HepG2 (cell line): ENCODE results near the gene ZFAND3. TPM values are rescaled to one million over a fixed set of nuclear protein-coding genes. Genes with fewer than 3 reads are reported as not detected.

Source experiments
- CREM ChIP-seq, 2 experiments: sonication (generic) in 1 of 2; formaldehyde crosslinking in 1 of 2; IDR thresholded peaks; 2 replicates each; pipeline versions ENCODE4 v1.4.0 to v1.6.1; 2016 to 2020; ENCODE audit warnings: antibody characterized with exemption in 1 of 2, mild to moderate bottlenecking in 1 of 2, missing genetic modification reagents in 1 of 2
- FOXO1 ChIP-seq: sonication (generic); formaldehyde crosslinking; IDR thresholded peaks from 2 replicates; pipeline ENCODE4 v1.4.0; 2020; ENCODE audit warnings: missing genetic modification reagents
- GZF1 ChIP-seq: sonication (generic); formaldehyde crosslinking; IDR thresholded peaks from 2 replicates; pipeline ENCODE4 v1.5.1; 2020; ENCODE audit warnings: mild to moderate bottlenecking, missing genetic modification reagents
- HMG20B ChIP-seq: conservative IDR thresholded peaks from 2 replicates; pipeline ENCODE4 v1.6.1; 2016; ENCODE audit warnings: missing genetic modification reagents, missing compliant biosample characterization
- RELA ChIP-seq: sonication (generic); formaldehyde crosslinking; IDR thresholded peaks from 2 replicates; pipeline ENCODE4 v1.4.0; 2020; ENCODE audit warnings: missing genetic modification reagents
- SMARCC2 ChIP-seq: fragments of 450-650 bp; IDR thresholded peaks from 2 replicates; pipeline ENCODE4 v1.6.1; 2017; ENCODE audit warnings: antibody characterized with exemption, mild to moderate bottlenecking
- SP2 ChIP-seq: sonication (generic); formaldehyde crosslinking; IDR thresholded peaks from 2 replicates; pipeline ENCODE4 v1.5.1; 2020; ENCODE audit warnings: mild to moderate bottlenecking, missing genetic modification reagents
- TBL1XR1 ChIP-seq: fragments of 150-350 bp; IDR thresholded peaks from 2 replicates; pipeline ENCODE4 v1.6.1; 2014; ENCODE audit warnings: borderline replicate concordance, low read length; ENCODE audit not compliant: partially characterized antibody
- TEAD2 ChIP-seq: sonication (generic); formaldehyde crosslinking; IDR thresholded peaks from 2 replicates; pipeline ENCODE4 v1.9.0; 2021; ENCODE audit warnings: missing genetic modification reagents
- ZBTB38 ChIP-seq: sonication (generic); formaldehyde crosslinking; IDR thresholded peaks from 2 replicates; pipeline ENCODE4 v1.5.1; 2020; ENCODE audit warnings: mild to moderate bottlenecking, missing genetic modification reagents
- ZKSCAN1 ChIP-seq: fragments of 150-350 bp; IDR thresholded peaks from 2 replicates; pipeline ENCODE4 v1.6.1; 2014; ENCODE audit warnings: low read length
- ZNF253 ChIP-seq: sonication (generic); formaldehyde crosslinking; IDR thresholded peaks from 2 replicates; pipeline ENCODE4 v1.8.0; 2022; ENCODE audit warnings: mild to moderate bottlenecking, missing genetic modification reagents, borderline replicate concordance
- ZNF326 ChIP-seq: sonication (generic); formaldehyde crosslinking; IDR thresholded peaks from 2 replicates; pipeline ENCODE4 v1.4.0; 2020; ENCODE audit warnings: missing genetic modification reagents, borderline replicate concordance
- ZNF343 ChIP-seq: sonication (generic); formaldehyde crosslinking; IDR thresholded peaks from 2 replicates; pipeline ENCODE4 v1.4.0; 2020; ENCODE audit warnings: mild to moderate bottlenecking, missing genetic modification reagents
- ZNF432 ChIP-seq: sonication (generic); formaldehyde crosslinking; IDR thresholded peaks from 2 replicates; pipeline ENCODE4 v1.5.0; 2020; ENCODE audit warnings: missing genetic modification reagents, mild to moderate bottlenecking, borderline replicate concordance
- ZNF567 ChIP-seq: sonication (generic); formaldehyde crosslinking; IDR thresholded peaks from 2 replicates; pipeline ENCODE4 v1.8.1; 2023; ENCODE audit warnings: mild to moderate bottlenecking, missing genetic modification reagents, borderline replicate concordance
- ZNF678 ChIP-seq: sonication (generic); formaldehyde crosslinking; IDR thresholded peaks from 2 replicates; pipeline ENCODE4 v1.4.0; 2020; ENCODE audit warnings: mild to moderate bottlenecking, missing genetic modification reagents
- ZNF703 ChIP-seq: sonication (generic); formaldehyde crosslinking; IDR thresholded peaks from 2 replicates; pipeline ENCODE4 v1.5.1; 2020; ENCODE audit warnings: missing genetic modification reagents, mild to moderate bottlenecking, moderate library complexity, borderline replicate concordance
- ZNF761 ChIP-seq: sonication (generic); formaldehyde crosslinking; conservative IDR thresholded peaks from 2 replicates; pipeline ENCODE4 v1.4.0; 2020; ENCODE audit warnings: mild to moderate bottlenecking, missing genetic modification reagents
- ZNF841 ChIP-seq: sonication (generic); formaldehyde crosslinking; IDR thresholded peaks from 2 replicates; pipeline ENCODE4 v1.8.1; 2023; ENCODE audit warnings: missing genetic modification reagents, borderline replicate concordance
- polyA plus RNA-seq, 8 experiments: library from polyadenylated mRNA; depleted of rRNA in 3 of 8; stranded (reverse) in 7 of 8; unstranded in 1 of 8; fragments of >200 nt; fragmentation: Illumina TruSeq in 4 of 8; extraction: Trizol in 4 of 8; gene quantifications; 2 replicates each; pipeline versions ENCODE4 v1.2.1 to v1.2.3, GENCODE V29; 2011 to 2016; ENCODE audit warnings: low read depth in 4 of 8, missing spikeins in 1 of 8, mixed read lengths in 1 of 8; ENCODE audit not compliant: insufficient read depth in 1 of 8
- total RNA-seq, 5 experiments: library from RNA; depleted of rRNA; stranded (reverse); fragments of >200 nt; fragmentation: Illumina TruSeq; extraction: Trizol; gene quantifications; 2 replicates each; pipeline ENCODE4 v1.2.3, GENCODE V29; 2016; ENCODE audit warnings: low read depth in 1 of 5
- TF ChIP-seq, protein P1 (sequence below): sonication (generic); formaldehyde crosslinking; IDR thresholded peaks from 2 replicates; pipeline ENCODE4 v1.4.0; 2020; ENCODE audit warnings: mild to moderate bottlenecking, missing genetic modification reagents
- TF ChIP-seq, protein P2 (sequence below): sonication (generic); formaldehyde crosslinking; IDR thresholded peaks from 2 replicates; pipeline ENCODE4 v1.5.0; 2020; ENCODE audit warnings: missing genetic modification reagents
- TF ChIP-seq, protein P3 (sequence below): sonication (generic); formaldehyde crosslinking; IDR thresholded peaks from 2 replicates; pipeline ENCODE4 v1.4.0; 2020; ENCODE audit warnings: missing genetic modification reagents, borderline replicate concordance

ZFAND3 gene
- total and polyA plus RNA-seq, 2 of the 13 experiments (the other 11 are each of a cell fraction or from before 2014, with no cell fraction given): 16.4 to 17.1 TPM

DNA sequence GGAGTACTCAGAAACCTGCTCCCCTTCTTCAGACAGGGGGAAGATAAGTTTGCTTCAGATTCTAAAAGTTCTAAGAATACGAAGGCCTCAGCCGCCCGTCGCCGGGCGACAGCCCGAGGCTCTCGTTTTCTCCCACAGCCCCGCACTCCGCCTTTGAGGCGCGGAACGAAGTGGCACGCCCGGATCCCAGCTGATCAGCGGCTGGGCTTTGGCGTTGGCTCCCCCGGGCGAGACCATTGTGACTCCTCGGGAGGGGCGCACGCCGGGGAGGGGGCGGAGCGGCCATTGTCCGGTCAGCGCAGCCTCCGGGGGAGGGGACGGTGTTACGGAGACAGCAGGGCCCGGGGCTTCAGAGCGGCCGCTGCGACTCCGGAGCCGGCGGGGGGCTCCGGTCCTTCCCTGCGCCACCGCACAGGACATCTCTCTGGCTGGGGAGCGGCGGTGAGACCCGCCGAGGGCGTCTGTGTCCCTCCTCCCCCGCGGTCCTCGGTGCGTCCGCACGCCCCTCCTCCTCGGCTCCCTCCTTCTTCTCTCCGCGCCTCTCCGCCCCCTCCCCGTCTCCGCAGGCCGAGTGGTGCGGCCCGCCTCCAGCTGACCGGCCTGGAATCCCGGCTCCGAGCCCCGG lies at the start of gene ZFAND3 (continued):
- peak; percentile 54; the same call in 1 of the 2 replicates for TF ChIP-seq SP2 (CRISPR knock-in tag)
- TF ChIP-seq, protein P1, sequence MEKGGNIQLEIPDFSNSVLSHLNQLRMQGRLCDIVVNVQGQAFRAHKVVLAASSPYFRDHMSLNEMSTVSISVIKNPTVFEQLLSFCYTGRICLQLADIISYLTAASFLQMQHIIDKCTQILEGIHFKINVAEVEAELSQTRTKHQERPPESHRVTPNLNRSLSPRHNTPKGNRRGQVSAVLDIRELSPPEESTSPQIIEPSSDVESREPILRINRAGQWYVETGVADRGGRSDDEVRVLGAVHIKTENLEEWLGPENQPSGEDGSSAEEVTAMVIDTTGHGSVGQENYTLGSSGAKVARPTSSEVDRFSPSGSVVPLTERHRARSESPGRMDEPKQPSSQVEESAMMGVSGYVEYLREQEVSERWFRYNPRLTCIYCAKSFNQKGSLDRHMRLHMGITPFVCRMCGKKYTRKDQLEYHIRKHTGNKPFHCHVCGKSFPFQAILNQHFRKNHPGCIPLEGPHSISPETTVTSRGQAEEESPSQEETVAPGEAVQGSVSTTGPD: no peak
- TF ChIP-seq ZKSCAN1: 0 out of 2 replicates have a peak, but pooled peaks have one; percentile 2
- TF ChIP-seq ZNF343 (CRISPR knock-in tag): peak; percentile 78; the same call in 1 of the 2 replicates
- TF ChIP-seq HMG20B (CRISPR knock-in tag): peak; percentile 40; the same call in 1 of the 2 replicates
- TF ChIP-seq ZNF678 (CRISPR knock-in tag): 0 out of 2 replicates have a peak, but pooled peaks have one; percentile 18
- TF ChIP-seq TBL1XR1: no peak
- TF ChIP-seq ZNF703: no peak; the same call in 1 of the 2 replicates
- TF ChIP-seq, protein P2, sequence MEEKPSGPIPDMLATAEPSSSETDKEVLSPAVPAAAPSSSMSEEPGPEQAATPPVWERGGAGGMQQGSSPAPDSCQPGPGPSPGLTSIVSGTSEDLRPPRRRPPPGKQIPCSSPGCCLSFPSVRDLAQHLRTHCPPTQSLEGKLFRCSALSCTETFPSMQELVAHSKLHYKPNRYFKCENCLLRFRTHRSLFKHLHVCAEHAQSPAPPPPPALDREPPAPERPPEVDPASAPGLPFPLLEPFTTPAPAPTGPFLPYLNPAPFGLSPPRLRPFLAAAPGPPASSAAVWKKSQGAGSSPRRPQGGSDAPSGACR (CRISPR knock-in tag): 0 out of 2 replicates have a peak, but pooled peaks have one; percentile 39
- TF ChIP-seq ZNF841 (CRISPR knock-in tag): no peak; the same call in 1 of the 2 replicates
- TF ChIP-seq CREM (IDR thresholded peaks at IDR 0.05): peak; percentile 48
- no peak for TF ChIP-seq CREM (CRISPR knock-in tag; IDR thresholded peaks at IDR 0.05)
- TF ChIP-seq ZNF326 (CRISPR knock-in tag): no peak
- no peak for TF ChIP-seq ZNF432
- TF ChIP-seq ZBTB38 (CRISPR knock-in tag): peak; percentile 4; the same call in 1 of the 2 replicates
- TF ChIP-seq TEAD2 (CRISPR knock-in tag): peak; percentile 71; the same call in 1 of the 2 replicates
- TF ChIP-seq SMARCC2: no peak
- TF ChIP-seq ZNF567 (CRISPR knock-in tag): no peak; the same call in 1 of the 2 replicates
- no peak for TF ChIP-seq RELA (CRISPR knock-in tag)
- TF ChIP-seq, protein P3, sequence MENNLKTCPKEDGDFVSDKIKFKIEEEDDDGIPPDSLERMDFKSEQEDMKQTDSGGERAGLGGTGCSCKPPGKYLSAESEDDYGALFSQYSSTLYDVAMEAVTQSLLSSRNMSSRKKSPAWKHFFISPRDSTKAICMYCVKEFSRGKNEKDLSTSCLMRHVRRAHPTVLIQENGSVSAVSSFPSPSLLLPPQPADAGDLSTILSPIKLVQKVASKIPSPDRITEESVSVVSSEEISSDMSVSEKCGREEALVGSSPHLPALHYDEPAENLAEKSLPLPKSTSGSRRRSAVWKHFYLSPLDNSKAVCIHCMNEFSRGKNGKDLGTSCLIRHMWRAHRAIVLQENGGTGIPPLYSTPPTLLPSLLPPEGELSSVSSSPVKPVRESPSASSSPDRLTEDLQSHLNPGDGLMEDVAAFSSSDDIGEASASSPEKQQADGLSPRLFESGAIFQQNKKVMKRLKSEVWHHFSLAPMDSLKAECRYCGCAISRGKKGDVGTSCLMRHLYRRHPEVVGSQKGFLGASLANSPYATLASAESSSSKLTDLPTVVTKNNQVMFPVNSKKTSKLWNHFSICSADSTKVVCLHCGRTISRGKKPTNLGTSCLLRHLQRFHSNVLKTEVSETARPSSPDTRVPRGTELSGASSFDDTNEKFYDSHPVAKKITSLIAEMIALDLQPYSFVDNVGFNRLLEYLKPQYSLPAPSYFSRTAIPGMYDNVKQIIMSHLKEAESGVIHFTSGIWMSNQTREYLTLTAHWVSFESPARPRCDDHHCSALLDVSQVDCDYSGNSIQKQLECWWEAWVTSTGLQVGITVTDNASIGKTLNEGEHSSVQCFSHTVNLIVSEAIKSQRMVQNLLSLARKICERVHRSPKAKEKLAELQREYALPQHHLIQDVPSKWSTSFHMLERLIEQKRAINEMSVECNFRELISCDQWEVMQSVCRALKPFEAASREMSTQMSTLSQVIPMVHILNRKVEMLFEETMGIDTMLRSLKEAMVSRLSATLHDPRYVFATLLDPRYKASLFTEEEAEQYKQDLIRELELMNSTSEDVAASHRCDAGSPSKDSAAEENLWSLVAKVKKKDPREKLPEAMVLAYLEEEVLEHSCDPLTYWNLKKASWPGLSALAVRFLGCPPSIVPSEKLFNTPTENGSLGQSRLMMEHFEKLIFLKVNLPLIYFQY: peak; percentile 87
- peak; percentile 63; the same call in 1 of the 2 replicates for TF ChIP-seq GZF1 (CRISPR knock-in tag)
- no peak for TF ChIP-seq ZNF253 (CRISPR knock-in tag)
- TF ChIP-seq FOXO1 (CRISPR knock-in tag): peak; percentile 76
- no peak; the same call in 1 of the 2 replicates for TF ChIP-seq ZNF761
